ENCODE data around the gene ZC2HC1B.

- TF ChIP-seq CTCF (IDR thresholded peaks at IDR 0.05; ENCODE audit: low read depth, low read length, missing input control) (no peak), FOXA1 (IDR thresholded peaks at IDR 0.05) (no peak), MAX (IDR thresholded peaks at IDR 0.05) (no peak), REST (IDR thresholded peaks at IDR 0.05) (no peak), SP1 (IDR thresholded peaks at IDR 0.05) (no peak), RAD21 (IDR thresholded peaks at IDR 0.05) (no peak), JUND (IDR thresholded peaks at IDR 0.05) (no peak), ATF3 (IDR thresholded peaks at IDR 0.05) (no peak), ZBTB33 (IDR thresholded peaks at IDR 0.05) (no peak), YY1 (IDR thresholded peaks at IDR 0.05) (no peak), EGR1 (IDR thresholded peaks at IDR 0.05; ENCODE audit: low read depth in 2 of 2) (no peak), TAF1 (conservative IDR thresholded peaks at IDR 0.05) (no peak)
These were observed 93.5 kb downstream of the ZC2HC1B start for GRCh38 chr6:143957679-143958274.

All from liver (tissue), 3 donors.